ENCODE measurements around the gene ABI2. TPM values are rescaled to one million over a fixed set of nuclear protein-coding genes. Genes with fewer than 3 reads are reported as not detected.

Gene ABI2
- total and polyA plus RNA-seq, 2 donors from 2014 or later: 26.7 to 66.6 TPM

DNA sequence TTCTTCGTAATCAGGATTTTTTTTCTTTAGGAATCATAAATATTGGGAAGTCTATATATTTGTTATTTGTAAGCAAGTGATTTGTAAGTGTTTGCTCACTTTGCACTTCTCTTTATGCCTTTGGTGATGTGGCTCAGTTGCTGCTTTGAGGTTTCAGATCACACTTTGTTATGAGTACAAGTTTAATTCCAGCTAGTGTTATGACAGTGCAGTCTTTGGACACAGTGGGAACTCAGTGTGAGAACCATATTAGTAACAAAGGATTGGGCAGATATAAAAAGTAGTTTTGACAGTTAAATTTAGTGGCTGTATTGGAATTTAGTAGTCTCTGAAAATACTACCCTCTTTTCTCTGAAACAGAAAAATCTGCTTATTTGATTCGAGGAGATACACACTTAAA lies 67.7 kb downstream of the ABI2 start:
- intact Hi-C loops (cut with DNase I): no loop called here
- H3K27me3 ChIP-seq (ENCODE audit: control insufficient read depth, insufficient read depth, low read length): no peaks in the 10 kb centered on the region
- peaks cover 0 to 17% (median 2%) of the 10 kb centered on the region in 3 donors for H3K36me3 ChIP-seq (ENCODE audit: control insufficient read depth in 2 of 3, insufficient read depth in 3 of 3, low read length in 3 of 3)

DNA sequence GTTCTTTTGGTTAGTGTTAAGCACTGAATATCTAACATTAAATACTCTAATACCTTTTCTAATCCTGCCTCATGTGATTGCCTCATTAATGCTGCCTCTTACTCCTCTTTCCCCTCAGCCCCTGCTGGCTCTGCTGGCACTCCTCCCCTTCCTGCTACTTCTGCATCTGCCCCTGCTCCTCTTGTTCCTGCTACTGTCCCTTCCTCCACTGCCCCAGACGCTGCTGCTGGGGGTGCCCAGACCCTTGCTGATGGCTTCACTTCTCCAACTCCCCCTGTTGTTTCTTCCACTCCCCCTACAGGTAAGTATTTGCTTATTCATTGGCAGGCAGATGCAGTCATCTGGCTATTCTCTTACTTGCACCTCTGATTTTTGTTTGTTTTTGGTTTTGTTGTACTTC lies 68.5 kb downstream of the ABI2 start:
- H3K4me1 ChIP-seq (ENCODE audit: control insufficient read depth in 2 of 3, insufficient read depth in 2 of 3, low read depth in 1 of 3, low read length in 3 of 3): no peaks in the 10 kb centered on the region
- H3K27ac ChIP-seq (ENCODE audit: low read depth in 2 of 2, low read length in 2 of 2): no peak overlapping the region
- H3K9me3 ChIP-seq (ENCODE audit: control insufficient read depth in 2 of 3, insufficient read depth in 1 of 3, low read length in 3 of 3): peaks cover 0 to 4% (median 0%) of the 10 kb centered on the region in 3 donors
- H3K9ac ChIP-seq (ENCODE audit: low read length in 3 of 3): no peak overlapping the region
- H3K36me3 ChIP-seq (ENCODE audit: control insufficient read depth in 2 of 3, insufficient read depth in 3 of 3, low read length in 3 of 3): peaks cover 0 to 17% (median 2%) of the 10 kb centered on the region in 3 donors
- intact Hi-C loops (cut with DNase I): no loop called here
- TF ChIP-seq, protein P1, sequence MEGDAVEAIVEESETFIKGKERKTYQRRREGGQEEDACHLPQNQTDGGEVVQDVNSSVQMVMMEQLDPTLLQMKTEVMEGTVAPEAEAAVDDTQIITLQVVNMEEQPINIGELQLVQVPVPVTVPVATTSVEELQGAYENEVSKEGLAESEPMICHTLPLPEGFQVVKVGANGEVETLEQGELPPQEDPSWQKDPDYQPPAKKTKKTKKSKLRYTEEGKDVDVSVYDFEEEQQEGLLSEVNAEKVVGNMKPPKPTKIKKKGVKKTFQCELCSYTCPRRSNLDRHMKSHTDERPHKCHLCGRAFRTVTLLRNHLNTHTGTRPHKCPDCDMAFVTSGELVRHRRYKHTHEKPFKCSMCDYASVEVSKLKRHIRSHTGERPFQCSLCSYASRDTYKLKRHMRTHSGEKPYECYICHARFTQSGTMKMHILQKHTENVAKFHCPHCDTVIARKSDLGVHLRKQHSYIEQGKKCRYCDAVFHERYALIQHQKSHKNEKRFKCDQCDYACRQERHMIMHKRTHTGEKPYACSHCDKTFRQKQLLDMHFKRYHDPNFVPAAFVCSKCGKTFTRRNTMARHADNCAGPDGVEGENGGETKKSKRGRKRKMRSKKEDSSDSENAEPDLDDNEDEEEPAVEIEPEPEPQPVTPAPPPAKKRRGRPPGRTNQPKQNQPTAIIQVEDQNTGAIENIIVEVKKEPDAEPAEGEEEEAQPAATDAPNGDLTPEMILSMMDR (IDR thresholded peaks at IDR 0.05; ENCODE audit: borderline replicate concordance, extremely low read depth, insufficient read depth): no peak
- no peak overlapping the region for H3K4me3 ChIP-seq (ENCODE audit: low read length in 3 of 3)
- DNase-seq (no peak), FAIRE-seq (no peak)
- H3K27me3 ChIP-seq (ENCODE audit: control insufficient read depth, insufficient read depth, low read length): no peaks in the 10 kb centered on the region

More for the DNA sequence above, 67.7 kb downstream of the ABI2 start:
- H3K9ac ChIP-seq (ENCODE audit: low read length in 3 of 3): no peak overlapping the region
- H3K4me1 ChIP-seq (ENCODE audit: control insufficient read depth in 2 of 3, insufficient read depth in 2 of 3, low read depth in 1 of 3, low read length in 3 of 3): no peaks in the 10 kb centered on the region
- peaks cover 0 to 4% (median 0%) of the 10 kb centered on the region in 3 donors for H3K9me3 ChIP-seq (ENCODE audit: control insufficient read depth in 2 of 3, insufficient read depth in 1 of 3, low read length in 3 of 3)
- H3K27ac ChIP-seq (ENCODE audit: low read depth in 2 of 2, low read length in 2 of 2): no peak overlapping the region
- no peak overlapping the region for H3K4me3 ChIP-seq (ENCODE audit: low read length in 3 of 3)
- DNase-seq (no peak), FAIRE-seq (no peak)
- TF ChIP-seq, protein P1 (IDR thresholded peaks at IDR 0.05; ENCODE audit: borderline replicate concordance, extremely low read depth, insufficient read depth): no peak

DNA sequence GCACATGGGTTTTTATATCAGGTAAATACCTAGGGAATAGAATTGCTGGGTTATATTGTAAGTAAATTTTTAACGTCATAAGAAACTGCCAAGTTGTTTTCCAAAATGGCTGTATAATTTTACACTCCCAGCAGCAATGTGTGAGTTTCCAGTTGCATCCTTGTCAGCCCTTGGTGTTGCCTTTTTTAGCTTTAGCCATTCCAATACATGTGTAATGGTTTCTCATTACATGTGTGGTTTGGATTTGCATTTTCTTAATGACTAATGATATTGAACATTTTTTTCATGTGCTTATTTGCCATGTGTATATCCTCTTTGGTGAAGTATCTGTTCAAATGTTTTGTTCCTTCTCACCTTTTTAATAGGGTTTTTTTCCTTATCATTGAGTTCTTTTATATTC lies 70.8 kb downstream of the ABI2 start:
- no peak overlapping the region for H3K27ac ChIP-seq (ENCODE audit: low read depth in 2 of 2, low read length in 2 of 2)
- peaks cover 0 to 19% (median 2%) of the 10 kb centered on the region in 3 donors for H3K36me3 ChIP-seq (ENCODE audit: control insufficient read depth in 2 of 3, insufficient read depth in 3 of 3, low read length in 3 of 3)
- H3K4me3 ChIP-seq (ENCODE audit: low read length in 3 of 3): no peak overlapping the region
- FAIRE-seq (no peak), DNase-seq (no peak)
- peaks cover 0 to 4% (median 0%) of the 10 kb centered on the region in 3 donors for H3K9me3 ChIP-seq (ENCODE audit: control insufficient read depth in 2 of 3, insufficient read depth in 1 of 3, low read length in 3 of 3)
- no peak overlapping the region for H3K9ac ChIP-seq (ENCODE audit: low read length in 3 of 3)
- no peaks in the 10 kb centered on the region for H3K27me3 ChIP-seq (ENCODE audit: control insufficient read depth, insufficient read depth, low read length)
- TF ChIP-seq, protein P1 (IDR thresholded peaks at IDR 0.05; ENCODE audit: borderline replicate concordance, extremely low read depth, insufficient read depth): no peak
- H3K4me1 ChIP-seq (ENCODE audit: control insufficient read depth in 2 of 3, insufficient read depth in 2 of 3, low read depth in 1 of 3, low read length in 3 of 3): no peaks in the 10 kb centered on the region
- intact Hi-C loops (cut with DNase I): no loop called here

Data from kidney (tissue), 14 donors.